GM21529 (cell line): Measurements from ENCODE around the gene FAM81A.
"Not testable (repeated sequence)": the region's sequence is repeated elsewhere in the genome, so short reads cannot be mapped to it uniquely, and the experiment has no call there.

Experiments
- ATAC-seq: cut with Tn5 transposase; IDR thresholded peaks from one replicate; pipeline ENCODE4 v1.9.1; 2021; ENCODE audit not compliant: unreplicated experiment

FAM81A gene

DNA sequence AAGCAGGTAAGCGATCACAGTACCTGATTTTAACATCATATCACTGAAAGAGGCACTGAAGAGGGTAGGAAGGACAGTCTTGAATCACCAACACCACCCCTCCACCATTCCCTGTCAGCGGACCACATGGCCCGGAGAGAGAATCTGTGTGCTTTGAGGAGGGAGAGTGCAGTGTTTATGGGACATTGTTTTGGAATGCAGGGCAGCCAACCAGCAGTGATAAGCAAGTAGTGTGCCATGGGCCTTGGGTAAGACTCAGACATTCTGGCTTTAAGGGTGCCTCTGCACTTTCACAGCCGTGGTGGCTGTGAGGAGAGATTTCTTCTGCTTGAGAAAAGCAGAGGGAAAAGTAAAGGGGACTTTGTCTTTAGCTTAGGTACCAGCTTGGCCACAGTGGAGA, 46.4 kb downstream of the FAM81A start:
- ATAC-seq = no peak

DNA sequence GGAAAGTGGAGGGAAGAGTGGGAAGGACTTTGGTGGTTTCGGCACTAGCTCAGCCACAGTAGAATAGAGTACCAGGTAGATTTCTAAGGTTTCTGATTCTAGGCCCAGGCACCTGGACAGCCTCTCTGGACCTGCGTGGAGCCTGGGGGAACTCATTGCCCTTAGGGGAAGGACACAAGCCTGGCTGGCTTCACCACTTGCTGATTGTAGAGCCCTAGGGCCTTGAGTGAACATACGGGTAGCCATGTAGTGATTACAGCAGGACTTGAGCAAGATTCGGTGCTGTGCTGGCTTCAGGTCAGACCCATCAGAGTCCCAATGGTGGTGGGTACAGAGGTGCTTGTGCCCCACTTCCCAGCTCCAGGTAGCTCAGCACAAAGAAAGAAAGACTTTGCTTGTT, 47.0 kb downstream of the FAM81A start:
- no peak for ATAC-seq

- ATAC-seq = not testable (repeated sequence)
Measured at GRCh38 chr15:59489485-59489884, 51.5 kb downstream of the FAM81A start.

GRCh38 chr15:59491062-59491461, 53.1 kb downstream of the FAM81A start:
- no peak for ATAC-seq

GRCh38 chr15:59492389-59493377, 54.7 kb downstream of the FAM81A start:
- no peak for ATAC-seq

DNA sequence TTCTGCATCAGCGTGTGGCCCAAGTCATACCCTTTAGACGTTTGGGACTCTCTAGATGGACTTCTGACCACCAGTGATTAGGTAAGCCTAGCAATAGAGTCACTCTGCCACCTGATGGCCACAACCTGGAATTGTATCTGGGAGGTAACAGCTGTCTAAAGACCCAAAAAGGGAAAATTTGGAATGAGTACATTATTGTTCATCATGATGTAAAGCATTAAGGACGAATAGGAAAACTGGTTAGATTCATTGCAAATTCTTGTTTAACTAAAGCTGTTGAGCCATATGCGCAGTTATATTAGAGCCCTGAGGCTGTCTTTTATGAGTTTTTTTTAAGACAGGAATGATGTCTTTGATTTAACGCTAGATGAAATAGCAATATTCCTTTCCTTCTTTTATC, 63.6 kb downstream of the FAM81A start:
- no peak for ATAC-seq

DNA sequence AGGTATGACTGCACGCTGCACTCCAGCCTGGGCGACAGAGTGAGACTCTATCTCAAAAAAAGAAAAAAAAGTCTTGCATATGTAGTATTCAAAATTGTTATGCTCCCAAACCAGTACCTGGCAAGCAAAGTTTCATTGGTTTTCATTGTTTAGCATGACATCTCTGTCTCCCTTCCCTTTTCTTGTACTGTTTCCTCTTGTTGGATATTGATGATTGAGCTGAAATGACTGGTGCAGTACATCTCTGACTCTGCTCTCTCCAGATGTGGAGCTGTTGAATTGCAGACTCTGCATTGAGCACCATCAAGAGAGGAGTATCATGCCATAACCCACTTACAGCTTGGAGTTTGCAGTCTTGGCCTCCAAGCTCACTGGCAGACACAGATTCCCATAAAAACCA, 77.2 kb downstream of the FAM81A start:
- no peak for ATAC-seq

DNA sequence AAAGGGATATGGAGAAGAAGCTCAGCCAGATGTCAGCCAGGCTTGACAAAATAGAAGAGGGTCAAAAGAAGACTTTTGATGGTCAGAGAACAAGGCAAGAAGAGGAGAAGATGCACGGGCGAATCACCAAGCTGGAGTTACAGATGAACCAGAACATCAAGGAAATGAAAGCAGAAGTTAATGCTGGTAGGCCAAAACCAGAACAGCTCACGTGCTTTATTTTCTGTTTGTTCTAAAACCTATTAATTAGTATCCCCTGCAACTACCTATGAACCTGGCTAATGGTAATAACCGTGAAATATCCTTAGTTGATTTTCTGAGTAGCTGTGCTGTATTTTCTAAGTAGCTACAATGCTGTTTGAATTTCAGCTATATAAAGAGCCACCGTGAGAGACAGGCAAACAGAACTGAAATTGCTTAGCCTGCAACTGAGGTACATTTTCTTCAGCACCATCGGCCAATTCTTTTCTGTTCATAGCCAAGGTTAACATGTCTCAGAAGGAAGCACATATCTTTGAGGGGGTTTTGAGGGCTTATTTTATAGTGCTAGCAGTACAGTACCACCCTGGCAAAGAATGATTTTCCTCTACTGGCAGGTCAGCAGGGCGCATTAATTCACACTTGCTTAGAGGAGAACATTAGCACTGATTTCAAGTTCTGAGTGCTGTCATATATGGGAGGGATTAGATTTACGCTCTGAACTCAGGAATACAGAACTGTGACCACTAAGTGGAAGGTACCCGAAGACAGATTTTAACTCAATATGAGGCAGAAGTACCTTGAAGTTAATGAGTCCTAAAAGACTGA, 78.9 kb downstream of the FAM81A start:
- peak; percentile 48 for ATAC-seq

- no peak for ATAC-seq
Measured at GRCh38 chr15:59519329-59519728, 81.3 kb downstream of the FAM81A start.

DNA sequence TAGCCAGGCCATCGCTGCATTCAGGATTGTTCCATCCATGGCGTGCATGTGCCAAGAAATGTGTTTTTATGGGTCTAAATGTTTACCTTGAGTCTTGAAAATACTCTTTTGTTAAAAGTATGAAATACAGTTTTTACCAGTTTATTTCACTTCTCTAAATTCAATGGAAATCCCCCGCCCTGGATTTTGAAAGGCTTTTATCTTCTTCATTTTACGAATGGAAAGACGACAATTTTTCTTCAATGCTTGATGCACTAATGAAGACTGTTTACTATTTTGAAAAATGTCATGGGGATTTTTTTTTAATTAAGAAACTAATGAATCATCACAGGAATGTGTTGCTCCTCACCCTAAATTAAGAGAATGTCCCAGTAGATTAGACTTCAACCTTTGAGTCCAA, 83.5 kb downstream of the FAM81A start:
- no peak for ATAC-seq

- no peak for ATAC-seq
Measured at GRCh38 chr15:59522988-59523461, 85.0 kb downstream of the FAM81A start.

DNA sequence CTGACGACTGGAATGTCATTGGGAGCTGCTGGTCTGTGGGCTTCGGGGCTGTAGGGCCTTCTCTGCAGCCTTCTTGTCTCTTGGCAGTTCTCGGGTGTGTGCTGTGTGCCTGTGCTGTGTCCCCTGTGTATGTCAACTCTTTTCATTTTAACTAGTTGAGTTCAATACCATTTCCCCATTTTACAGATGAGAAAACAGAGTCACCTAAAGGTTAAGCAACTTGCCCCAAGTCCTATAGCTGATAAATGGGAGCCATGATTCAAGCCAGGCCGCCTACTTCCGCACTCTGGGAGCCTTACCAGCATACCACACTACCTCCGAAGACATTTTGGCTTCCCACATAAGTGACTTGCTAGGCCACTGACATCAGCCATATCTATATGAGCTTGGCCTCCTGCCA, 85.7 kb downstream of the FAM81A start:
- ATAC-seq = no peak

DNA sequence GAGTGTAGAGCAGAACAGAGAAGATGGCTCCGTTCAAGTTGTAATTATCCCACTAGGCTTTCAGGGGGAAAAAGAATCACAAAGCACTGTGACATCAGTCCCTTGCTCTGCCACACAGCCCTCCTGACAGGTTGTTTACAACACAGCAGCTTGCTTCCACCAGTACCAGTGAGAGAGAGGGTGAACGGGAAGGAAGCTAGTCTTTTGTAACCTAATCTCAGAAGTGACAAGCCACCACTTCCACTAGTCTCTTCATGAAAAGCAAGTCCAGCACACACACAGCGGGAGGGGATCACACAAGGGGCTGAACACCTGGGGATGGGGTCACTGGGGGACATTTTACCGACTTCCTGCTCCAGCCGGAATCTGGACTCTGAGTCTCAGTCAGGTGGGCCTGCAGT, 86.3 kb downstream of the FAM81A start:
- ATAC-seq = no peak

GRCh38 chr15:59526466-59526865, 88.5 kb downstream of the FAM81A start:
- not testable (repeated sequence) for ATAC-seq

- no peak for ATAC-seq
Measured at GRCh38 chr15:59528429-59528828, 90.4 kb downstream of the FAM81A start.

DNA sequence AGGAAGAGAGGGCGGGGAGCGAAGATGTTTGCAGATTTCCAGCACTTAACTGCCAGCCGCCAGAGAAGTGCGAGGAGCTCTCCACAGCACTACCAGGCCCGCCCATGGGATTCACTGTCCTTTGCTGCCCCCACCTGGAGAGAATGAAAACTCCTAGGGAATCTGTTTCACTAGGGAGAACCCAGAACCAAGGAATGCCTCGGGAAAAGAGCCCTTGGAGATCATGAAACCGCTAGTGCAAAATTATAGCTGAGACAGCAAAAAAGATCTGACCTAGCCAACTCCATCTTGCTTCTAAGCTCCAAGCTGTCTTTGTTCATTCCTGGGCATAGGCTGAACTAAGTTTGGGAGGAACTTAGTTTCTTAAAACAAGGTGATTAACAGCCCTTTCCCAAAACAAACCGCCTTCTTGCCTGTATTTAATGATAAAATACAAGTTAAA, 91.0 kb downstream of the FAM81A start:
- no peak for ATAC-seq

GRCh38 chr15:59531066-59531675, 93.2 kb downstream of the FAM81A start:
- ATAC-seq = no peak

- ATAC-seq = peak; percentile 46
Measured at GRCh38 chr15:59532770-59533379, 94.9 kb downstream of the FAM81A start.

GRCh38 chr15:59536553-59536952, 98.6 kb downstream of the FAM81A start:
- no peak for ATAC-seq

DNA sequence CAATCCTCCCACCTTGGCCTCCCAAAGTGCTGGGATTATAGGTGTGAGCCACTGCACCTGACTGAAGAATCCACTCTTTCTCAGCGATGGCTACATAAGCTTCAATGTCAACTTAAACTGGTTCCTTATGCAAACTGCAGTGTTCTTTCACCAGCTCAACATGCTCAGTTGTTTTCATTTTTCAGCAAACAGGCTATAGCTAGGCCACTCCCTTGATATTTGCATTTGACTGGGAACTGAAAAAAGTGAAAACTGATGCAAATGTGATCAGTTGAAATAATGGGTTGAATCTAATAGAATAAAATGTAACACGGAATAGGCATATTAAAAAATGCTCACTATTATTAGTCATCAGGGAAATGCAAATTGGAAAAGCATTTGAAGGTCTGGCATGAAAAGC, 99.4 kb downstream of the FAM81A start:
- ATAC-seq = no peak

DNA sequence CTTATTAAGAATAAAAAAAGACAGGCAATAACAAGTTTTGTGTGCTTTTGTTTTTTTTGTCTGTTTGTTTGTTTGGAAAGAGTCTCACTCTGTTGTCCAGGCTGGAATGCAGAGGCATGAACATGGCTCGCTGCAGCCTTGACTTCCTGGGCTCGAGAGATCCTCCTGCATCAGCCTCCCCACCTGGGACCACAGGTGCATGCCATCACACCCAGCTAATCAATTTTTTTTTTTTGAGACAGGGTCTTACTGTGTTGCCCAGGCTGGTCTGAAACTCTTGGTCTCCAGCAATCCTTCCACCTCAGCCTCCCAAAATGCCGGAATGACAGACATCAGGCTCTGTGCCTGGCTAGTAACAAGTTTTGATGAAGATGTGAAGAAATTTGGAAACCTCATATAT, 100.5 kb downstream of the FAM81A start:
- ATAC-seq = no peak
